HAP-1 (cell line): ENCODE data around the gene KCNK1.
"Not testable (repeated sequence)": the region's sequence is repeated elsewhere in the genome, so short reads cannot be mapped to it uniquely, and the experiment has no call there.

Experiments used
- DNase-seq, 2 experiments: peaks; one replicate each; pipeline ENCODE4 v3.0.0-alpha.2; 2016 to 2020; ENCODE audit warnings: low spot score in 2 of 2
- H3K27me3 ChIP-seq: fragments of 250-450 bp; sonication (Bioruptor Pico); 2 replicates; pipeline ENCODE4 v1.5.1; 2020; ENCODE audit warnings: low read depth, mild to moderate bottlenecking, moderate library complexity
- H3K36me3 ChIP-seq: fragments of 250-450 bp; sonication (Bioruptor Pico); replicated peaks from 2 replicates; pipeline ENCODE4 v1.5.1; 2020; ENCODE audit warnings: mild to moderate bottlenecking
- H3K4me1 ChIP-seq: fragments of 250-450 bp; sonication (Bioruptor Pico); 2 replicates; pipeline ENCODE4 v1.5.1; 2020; ENCODE audit warnings: mild to moderate bottlenecking
- H3K4me3 ChIP-seq: fragments of 250-450 bp; sonication (Bioruptor Pico); 2 replicates; pipeline ENCODE4 v1.5.1; 2020; ENCODE audit warnings: mild to moderate bottlenecking, moderate library complexity
- H3K9me3 ChIP-seq: fragments of 250-450 bp; sonication (Bioruptor Pico); 2 replicates; pipeline ENCODE4 v1.5.1; 2020; ENCODE audit warnings: mild to moderate bottlenecking, moderate library complexity
- in situ Hi-C: fragments of 300-500 bp; cut with MboI; formaldehyde crosslinking; loops from 3 replicates; pipeline ENCODE4 v1.14.3; 2020; ENCODE audit warnings: low sequenced_read_pairs, inconsistent platforms, mixed read lengths

KCNK1 gene

DNA sequence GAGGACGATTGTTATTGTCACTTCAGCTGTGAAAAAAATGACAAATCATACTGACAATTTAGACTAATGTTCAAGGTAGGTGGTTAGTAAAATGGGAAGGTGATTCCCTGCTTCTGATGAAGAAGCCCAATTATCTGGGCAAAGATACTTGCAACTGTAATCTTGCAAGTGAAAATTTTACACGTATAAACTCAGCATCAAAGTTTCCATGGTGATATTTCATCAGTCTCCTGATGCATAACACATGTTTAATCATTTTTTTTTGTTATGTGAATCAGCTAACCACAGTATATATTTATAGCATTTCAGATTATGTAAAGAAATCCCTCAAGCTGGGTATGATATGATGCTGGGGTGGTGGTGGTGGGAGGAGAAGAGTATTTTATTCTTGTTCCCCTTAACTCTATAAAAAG, 16.4 kb upstream of the KCNK1 start:
- no peaks in the 10 kb centered on the region for H3K36me3 ChIP-seq
- DNase-seq = no peak
- peaks cover 2% of the 10 kb centered on the region; the same call in 1 of the 2 replicates for H3K27me3 ChIP-seq
- in situ Hi-C loops = no loop called here
- H3K4me1 ChIP-seq = no peaks in the 10 kb centered on the region
- no peaks in the 10 kb centered on the region for H3K9me3 ChIP-seq
- H3K4me3 ChIP-seq = no peak overlapping the region

- Histone ChIP-seq H3K36me3 (no peaks in the 10 kb centered on the region), H3K4me3 (no peak overlapping the region), H3K9me3 (no peaks in the 10 kb centered on the region), H3K27me3 (no peaks in the 10 kb centered on the region), H3K4me1 (no peaks in the 10 kb centered on the region)
- no peak for DNase-seq
- in situ Hi-C loops = no loop called here
These were observed 14.9 kb upstream of the KCNK1 start for GRCh38 chr1:233598891-233599541.

DNA sequence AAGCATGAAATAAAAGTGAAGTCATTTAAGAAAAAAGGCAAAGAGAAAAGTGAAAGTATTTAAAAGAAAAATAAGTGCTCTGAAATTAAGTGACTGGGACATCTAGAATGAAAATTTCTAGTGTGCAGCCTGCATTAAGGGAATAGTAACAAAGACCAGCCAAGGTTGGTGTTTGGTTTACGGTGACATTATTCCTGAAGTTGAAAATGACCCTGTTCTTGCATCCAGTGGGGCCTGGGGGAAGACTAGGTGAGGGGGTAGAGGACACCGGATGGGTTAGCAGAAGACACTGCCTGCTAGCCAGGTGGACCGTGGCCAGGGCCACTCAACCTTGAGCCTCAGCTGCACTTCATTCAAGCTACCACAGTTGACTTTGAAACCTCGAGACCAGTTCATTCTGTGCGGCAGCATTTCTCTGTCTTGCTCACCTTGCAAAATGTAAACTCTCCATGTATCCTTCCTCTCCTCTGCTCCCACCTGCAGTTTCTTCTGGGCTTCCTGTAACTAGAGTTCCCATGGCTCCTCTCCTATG, 14.3 kb upstream of the KCNK1 start:
- H3K9me3 ChIP-seq = no peaks in the 10 kb centered on the region
- no peaks in the 10 kb centered on the region for H3K27me3 ChIP-seq
- no peaks in the 10 kb centered on the region for H3K4me1 ChIP-seq
- H3K36me3 ChIP-seq = no peaks in the 10 kb centered on the region
- in situ Hi-C loops = no loop called here
- no peak overlapping the region for H3K4me3 ChIP-seq
- DNase-seq = no peak

- H3K9me3 ChIP-seq = no peaks in the 10 kb centered on the region
- no peaks in the 10 kb centered on the region for H3K4me1 ChIP-seq
- DNase-seq = no peak
- in situ Hi-C loops = no loop called here
- H3K4me3 ChIP-seq = no peak overlapping the region
- H3K27me3 ChIP-seq = no peaks in the 10 kb centered on the region
- H3K36me3 ChIP-seq = no peaks in the 10 kb centered on the region
These were observed 13.4 kb upstream of the KCNK1 start for GRCh38 chr1:233600488-233600887.

GRCh38 chr1:233603478-233603877, 10.4 kb upstream of the KCNK1 start:
- H3K27me3 ChIP-seq = no peaks in the 10 kb centered on the region
- no peak overlapping the region for H3K4me3 ChIP-seq
- H3K4me1 ChIP-seq = no peaks in the 10 kb centered on the region
- no peaks in the 10 kb centered on the region for H3K36me3 ChIP-seq
- no peak for DNase-seq
- in situ Hi-C loops = no loop called here
- no peaks in the 10 kb centered on the region for H3K9me3 ChIP-seq

- Histone ChIP-seq H3K27me3 (no peaks in the 10 kb centered on the region), H3K4me1 (no peaks in the 10 kb centered on the region), H3K36me3 (no peaks in the 10 kb centered on the region), H3K9me3 (no peaks in the 10 kb centered on the region), H3K4me3 (no peak overlapping the region)
- no peak for DNase-seq
- in situ Hi-C loops = no loop called here
These were observed 8.7 kb upstream of the KCNK1 start for GRCh38 chr1:233605205-233605604.

DNA sequence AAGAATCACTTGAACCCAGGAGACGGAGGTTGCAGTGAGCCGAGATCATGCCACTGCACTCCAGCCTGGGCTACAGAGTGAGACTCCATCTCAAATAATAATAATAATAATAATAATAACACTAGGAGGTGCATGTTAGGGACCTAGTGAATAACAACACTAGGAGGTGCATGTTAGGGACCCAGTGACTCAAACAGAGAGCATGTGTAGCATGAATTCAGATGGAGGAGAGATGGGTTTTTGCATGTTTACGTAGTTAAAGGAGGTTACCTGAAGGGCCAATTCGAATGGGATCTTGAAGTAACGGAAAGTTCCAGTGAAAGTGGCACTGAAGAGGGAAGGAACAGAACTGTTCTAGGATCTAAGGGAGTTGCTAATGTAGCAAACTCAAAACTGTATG, 7.1 kb upstream of the KCNK1 start:
- Histone ChIP-seq H3K36me3 (no peaks in the 10 kb centered on the region), H3K4me1 (no peaks in the 10 kb centered on the region), H3K27me3 (no peaks in the 10 kb centered on the region), H3K4me3 (no peak overlapping the region), H3K9me3 (no peaks in the 10 kb centered on the region)
- DNase-seq = no peak
- in situ Hi-C loops = no loop called here

DNA sequence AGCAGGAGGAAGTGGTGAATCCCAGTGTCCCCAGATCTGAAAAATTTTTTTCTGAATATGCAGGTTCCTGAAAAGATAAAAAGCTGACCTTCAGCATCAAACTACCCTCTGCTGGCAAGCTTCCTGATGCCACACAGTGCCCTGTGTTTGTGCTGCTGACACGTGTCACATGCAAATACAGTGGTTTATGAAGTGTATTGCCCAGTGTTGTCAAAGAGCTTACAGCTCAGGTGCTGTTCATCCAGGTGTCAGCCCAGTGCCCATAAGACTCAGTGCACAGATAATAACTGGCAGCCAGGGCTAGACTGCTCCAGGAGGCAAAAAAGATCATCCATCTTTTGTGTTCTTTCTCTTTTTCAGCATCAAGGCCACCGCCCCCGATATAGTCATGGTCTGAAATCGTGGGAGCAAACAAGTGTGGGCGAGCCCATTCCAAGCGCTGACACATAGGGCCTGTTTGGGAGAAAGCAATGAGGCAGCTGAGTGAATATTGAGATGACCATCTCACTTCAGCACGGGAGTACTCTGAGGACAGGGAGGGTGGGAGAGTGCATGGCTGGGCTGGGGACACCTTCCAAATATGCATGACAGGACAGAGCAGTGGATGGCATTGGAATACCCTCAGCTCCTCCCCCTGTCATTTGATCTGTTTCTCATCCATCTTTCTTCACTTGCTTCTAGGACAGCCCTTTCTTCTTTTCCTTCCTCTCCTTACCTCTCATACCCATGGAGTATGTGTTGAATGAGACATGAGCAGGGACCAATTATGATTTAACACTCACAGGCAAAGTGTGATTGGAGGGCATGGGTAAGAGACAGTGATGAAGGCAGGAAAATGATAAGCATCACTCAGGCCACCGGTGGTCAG, 6.4 kb upstream of the KCNK1 start:
- no peaks in the 10 kb centered on the region for H3K9me3 ChIP-seq
- H3K4me1 ChIP-seq = no peaks in the 10 kb centered on the region
- H3K4me3 ChIP-seq = no peak overlapping the region
- H3K27me3 ChIP-seq = peaks cover 2% of the 10 kb centered on the region; the same call in 1 of the 2 replicates
- no peaks in the 10 kb centered on the region for H3K36me3 ChIP-seq
- no peak for DNase-seq
- in situ Hi-C loops = no loop called here

GRCh38 chr1:233608988-233609387, 4.9 kb upstream of the KCNK1 start:
- Histone ChIP-seq H3K4me3 (no peak overlapping the region), H3K4me1 (no peaks in the 10 kb centered on the region), H3K27me3 (peaks cover 2% of the 10 kb centered on the region; the same call in 1 of the 2 replicates), H3K9me3 (no peaks in the 10 kb centered on the region), H3K36me3 (no peaks in the 10 kb centered on the region)
- DNase-seq = no peak
- in situ Hi-C loops = no loop called here

DNA sequence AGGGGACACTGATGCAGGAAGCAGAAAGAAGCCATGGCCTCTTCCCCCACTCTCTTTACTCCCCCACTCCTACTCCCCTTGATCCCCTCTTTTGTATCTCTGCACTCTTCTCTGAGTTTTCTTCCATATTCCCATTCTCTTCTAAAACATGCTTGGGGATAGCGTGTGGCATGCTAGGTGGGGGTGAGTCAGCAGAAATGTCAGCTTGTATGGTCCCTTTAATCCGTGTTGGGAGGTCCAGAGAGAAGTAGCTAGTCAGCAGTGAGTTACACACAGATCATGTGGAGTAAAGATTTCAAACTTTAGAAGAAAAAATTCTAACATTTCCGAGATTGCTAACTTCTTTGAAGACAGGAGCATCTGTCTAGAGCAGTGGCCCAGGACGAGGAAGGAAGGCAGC, 4.0 kb upstream of the KCNK1 start:
- H3K27me3 ChIP-seq = peaks cover 2% of the 10 kb centered on the region; the same call in 1 of the 2 replicates
- H3K4me3 ChIP-seq = no peak overlapping the region
- H3K4me1 ChIP-seq = no peaks in the 10 kb centered on the region
- in situ Hi-C loops = no loop called here
- no peaks in the 10 kb centered on the region for H3K9me3 ChIP-seq
- H3K36me3 ChIP-seq = no peaks in the 10 kb centered on the region
- DNase-seq = no peak

GRCh38 chr1:233610628-233611027, 3.3 kb upstream of the KCNK1 start:
- no peak overlapping the region for H3K4me3 ChIP-seq
- H3K36me3 ChIP-seq = no peaks in the 10 kb centered on the region
- peaks cover 2% of the 10 kb centered on the region; the same call in 1 of the 2 replicates for H3K27me3 ChIP-seq
- in situ Hi-C loops = no loop called here
- H3K9me3 ChIP-seq = no peaks in the 10 kb centered on the region
- no peak for DNase-seq
- peaks cover 3% of the 10 kb centered on the region for H3K4me1 ChIP-seq

DNA sequence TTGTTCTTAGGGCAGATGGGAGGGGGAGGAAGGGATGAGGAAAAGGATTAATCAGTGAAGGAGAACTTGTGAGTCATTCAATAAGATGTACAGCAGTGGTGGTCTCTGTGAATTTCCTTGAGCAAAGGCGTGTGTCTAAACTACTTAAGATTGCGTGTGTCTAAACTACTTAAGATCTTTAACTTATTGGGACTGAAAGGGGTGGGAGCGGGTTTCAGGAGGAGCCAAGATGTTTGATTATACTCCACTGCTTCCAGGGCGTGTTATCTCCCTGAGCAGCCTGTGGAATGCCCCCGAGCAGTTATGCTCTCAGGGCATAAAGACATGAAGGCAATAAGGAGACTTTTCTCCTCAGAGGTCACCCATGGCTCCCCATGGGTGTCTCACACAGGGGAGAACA, 2.5 kb upstream of the KCNK1 start:
- in situ Hi-C loops, H3K9me3 ChIP-seq, DNase-seq: not testable (repeated sequence)

GRCh38 chr1:233614173-233614742, 352 bp downstream of the KCNK1 start:
- Histone ChIP-seq H3K36me3 (no peaks in the 10 kb centered on the region), H3K27me3 (peaks cover 2% of the 10 kb centered on the region; the same call in 1 of the 2 replicates), H3K4me3 (peak overlapping the region; percentile 52), H3K9me3 (no peaks in the 10 kb centered on the region), H3K4me1 (peaks cover 19% of the 10 kb centered on the region)
- DNase-seq = peak in 1 of 2 experiments; percentile 52
- in situ Hi-C loops = no loop called here

More for the DNA sequence above, 2.5 kb upstream of the KCNK1 start:
- H3K36me3 ChIP-seq, H3K4me3 ChIP-seq, H3K27me3 ChIP-seq: not testable (repeated sequence)
- peaks cover 10% of the 10 kb centered on the region for H3K4me1 ChIP-seq
